Activated naive CD8-positive, alpha-beta T cell (primary cell): ENCODE measurements around the gene DVL2.
"Not testable (repeated sequence)": the region's sequence is repeated elsewhere in the genome, so short reads cannot be mapped to it uniquely, and the experiment has no call there.

ENCODE experiments used
- H3K27ac Mint-ChIP-seq: one replicate; pipeline ENCODE4 v1.8.0; 2021; ENCODE audit warnings: mixed read lengths
- H3K27me3 Mint-ChIP-seq: one replicate; pipeline ENCODE4 v1.8.0; 2021; ENCODE audit warnings: mixed read lengths
- H3K36me3 Mint-ChIP-seq: one replicate; pipeline ENCODE4 v1.8.0; 2021; ENCODE audit warnings: mixed read lengths
- H3K4me1 Mint-ChIP-seq: one replicate; pipeline ENCODE4 v1.8.0; 2021; ENCODE audit warnings: low read depth, mixed read lengths
- H3K4me3 Mint-ChIP-seq: one replicate; pipeline ENCODE4 v1.8.0; 2021; ENCODE audit warnings: mild to moderate bottlenecking, mixed read lengths
- H3K9me3 Mint-ChIP-seq: one replicate; pipeline ENCODE4 v1.8.0; 2021; ENCODE audit warnings: low read depth, mixed read lengths

The DVL2 gene

DNA sequence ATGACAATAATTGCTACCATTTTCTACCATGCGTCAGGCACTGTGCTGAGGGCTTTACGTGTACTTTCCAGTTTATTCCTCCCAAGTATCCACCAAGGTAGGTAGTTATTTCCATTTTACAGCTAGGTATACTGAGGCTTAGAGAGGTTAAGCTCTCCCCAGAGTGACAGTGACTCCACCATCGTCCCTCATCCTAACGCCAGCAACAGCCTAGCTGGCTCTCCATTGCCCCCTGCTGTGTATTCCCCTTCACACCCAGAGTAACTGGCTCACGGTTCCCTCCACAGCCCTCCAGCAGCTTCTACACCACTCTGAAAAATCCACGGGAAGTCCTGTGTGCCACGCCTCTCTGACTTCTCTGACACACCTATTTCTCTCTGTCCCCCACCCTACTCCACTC is 48.1 kb downstream of the DVL2 start:
- H3K9me3 Mint-ChIP-seq: no peaks in the 10 kb centered on the region
- no peak overlapping the region for H3K4me3 Mint-ChIP-seq
- no peaks in the 10 kb centered on the region for H3K36me3 Mint-ChIP-seq
- no peaks in the 10 kb centered on the region for H3K27me3 Mint-ChIP-seq
- no peaks in the 10 kb centered on the region for H3K4me1 Mint-ChIP-seq
- H3K27ac Mint-ChIP-seq: no peak overlapping the region

GRCh38 chr17:7184647-7185046 is 49.7 kb downstream of the DVL2 start:
- Mint-ChIP-seq H3K9me3 (no peaks in the 10 kb centered on the region), H3K36me3 (no peaks in the 10 kb centered on the region), H3K4me3 (no peak overlapping the region), H3K27ac (no peak overlapping the region), H3K27me3 (no peaks in the 10 kb centered on the region), H3K4me1 (no peaks in the 10 kb centered on the region)

DNA sequence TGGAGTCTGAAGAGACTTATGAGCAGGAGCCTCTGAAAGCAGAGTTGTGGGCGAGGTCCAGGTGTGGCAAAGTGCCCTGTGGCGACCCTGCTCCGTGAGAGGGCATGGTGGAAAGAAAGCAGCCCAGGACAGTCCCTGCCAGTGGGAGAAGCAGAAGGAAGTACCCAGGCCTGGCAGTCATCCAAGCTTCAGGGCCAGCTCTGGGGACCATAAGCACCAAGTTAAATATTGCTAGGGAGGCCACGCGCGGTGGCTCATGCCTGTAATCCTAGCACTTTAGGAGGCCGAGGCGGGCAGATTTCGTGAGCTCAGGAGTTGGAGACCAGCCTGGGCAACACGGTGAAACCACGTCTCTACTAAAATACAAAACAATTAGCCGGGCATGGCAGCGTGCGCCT is 50.2 kb downstream of the DVL2 start:
- no peak overlapping the region for H3K27ac Mint-ChIP-seq
- H3K9me3 Mint-ChIP-seq: no peaks in the 10 kb centered on the region
- H3K27me3 Mint-ChIP-seq: no peaks in the 10 kb centered on the region
- H3K4me1 Mint-ChIP-seq: no peaks in the 10 kb centered on the region
- no peaks in the 10 kb centered on the region for H3K36me3 Mint-ChIP-seq
- H3K4me3 Mint-ChIP-seq: no peak overlapping the region

- Mint-ChIP-seq H3K27me3 (no peaks in the 10 kb centered on the region), H3K4me1 (no peaks in the 10 kb centered on the region), H3K27ac (no peak overlapping the region), H3K36me3 (no peaks in the 10 kb centered on the region), H3K4me3 (no peak overlapping the region), H3K9me3 (no peaks in the 10 kb centered on the region)
Observed at GRCh38 chr17:7183433-7184090, 50.8 kb downstream of the DVL2 start.

GRCh38 chr17:7182101-7182500 is 52.2 kb downstream of the DVL2 start:
- H3K36me3 Mint-ChIP-seq, H3K27ac Mint-ChIP-seq, H3K4me3 Mint-ChIP-seq, H3K27me3 Mint-ChIP-seq, H3K9me3 Mint-ChIP-seq: not testable (repeated sequence)
- H3K4me1 Mint-ChIP-seq: peaks cover 10% of the 10 kb centered on the region

GRCh38 chr17:7179317-7180254 is 54.7 kb downstream of the DVL2 start, which contains the start of gene ASGR1:
Gene ASGR1 (minus strand): TSS chr17:7179370. CDS start chr17:7178563, 807 bp downstream.
- H3K27ac Mint-ChIP-seq: no peak within 1 kb of the TSS
- no peaks in the 10 kb centered on the region for H3K36me3 Mint-ChIP-seq
- no peaks in the 10 kb centered on the region for H3K9me3 Mint-ChIP-seq
- peak within 1 kb of the TSS; percentile 76 for H3K4me3 Mint-ChIP-seq
- H3K27me3 Mint-ChIP-seq: no peaks in the 10 kb centered on the region
- H3K4me1 Mint-ChIP-seq: peaks cover 11% of the 10 kb centered on the region

DNA sequence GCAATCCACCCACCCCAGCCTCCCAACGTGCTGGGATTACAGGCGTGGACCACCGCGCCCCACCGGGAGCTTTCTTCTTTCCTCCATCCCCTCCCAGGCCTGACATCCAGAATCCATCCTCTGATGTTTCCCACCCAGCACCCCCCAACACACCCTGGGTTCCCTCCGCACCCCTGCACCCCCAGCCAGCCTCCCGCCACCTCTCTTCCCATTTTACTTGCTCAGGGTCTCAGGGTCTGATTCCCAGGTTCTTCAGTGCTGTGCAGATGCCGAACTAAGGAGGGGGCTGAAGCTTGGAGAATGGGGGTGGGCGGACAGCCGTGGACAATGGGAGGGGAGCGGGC is 55.4 kb downstream of the DVL2 start:
- no peaks in the 10 kb centered on the region for H3K9me3 Mint-ChIP-seq
- no peak overlapping the region for H3K27ac Mint-ChIP-seq
- no peaks in the 10 kb centered on the region for H3K36me3 Mint-ChIP-seq
- H3K27me3 Mint-ChIP-seq: no peaks in the 10 kb centered on the region
- peaks cover 12% of the 10 kb centered on the region for H3K4me1 Mint-ChIP-seq
- H3K4me3 Mint-ChIP-seq: no peak overlapping the region

DNA sequence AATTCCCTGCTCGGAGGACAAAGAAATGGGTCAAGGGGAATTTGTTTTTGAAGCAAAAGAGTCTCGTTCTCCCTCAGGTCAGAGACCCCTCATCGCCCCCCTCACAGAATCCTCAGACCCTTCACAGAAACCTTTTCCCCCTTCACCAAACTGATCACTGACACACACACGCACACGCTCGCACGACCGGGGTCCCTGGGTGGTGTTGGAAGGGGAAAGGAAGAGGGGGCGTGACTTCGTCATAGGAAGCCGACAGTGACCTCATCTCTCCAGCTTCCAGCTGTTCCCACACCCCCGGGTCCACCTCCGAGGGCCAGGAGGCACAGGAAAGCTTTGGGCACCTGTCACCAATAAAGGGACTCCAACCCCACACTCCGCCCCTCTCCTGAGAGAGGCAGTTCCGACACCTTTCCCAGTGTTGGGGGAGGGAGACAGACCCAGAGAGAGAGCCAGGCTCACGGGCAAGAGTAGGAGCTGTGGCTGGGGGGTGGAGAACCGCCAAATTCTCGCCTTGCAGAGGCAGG is 56.3 kb downstream of the DVL2 start:
- Mint-ChIP-seq H3K4me3 (peak overlapping the region; percentile 76), H3K4me1 (peaks cover 14% of the 10 kb centered on the region), H3K27ac (no peak overlapping the region), H3K27me3 (no peaks in the 10 kb centered on the region), H3K36me3 (no peaks in the 10 kb centered on the region), H3K9me3 (no peaks in the 10 kb centered on the region)

- H3K4me3 Mint-ChIP-seq: peak overlapping the region; percentile 76
- H3K36me3 Mint-ChIP-seq: no peaks in the 10 kb centered on the region
- no peaks in the 10 kb centered on the region for H3K27me3 Mint-ChIP-seq
- peaks cover 14% of the 10 kb centered on the region for H3K4me1 Mint-ChIP-seq
- no peaks in the 10 kb centered on the region for H3K9me3 Mint-ChIP-seq
- no peak overlapping the region for H3K27ac Mint-ChIP-seq
Observed at GRCh38 chr17:7177191-7177953, 56.9 kb downstream of the DVL2 start.

DNA sequence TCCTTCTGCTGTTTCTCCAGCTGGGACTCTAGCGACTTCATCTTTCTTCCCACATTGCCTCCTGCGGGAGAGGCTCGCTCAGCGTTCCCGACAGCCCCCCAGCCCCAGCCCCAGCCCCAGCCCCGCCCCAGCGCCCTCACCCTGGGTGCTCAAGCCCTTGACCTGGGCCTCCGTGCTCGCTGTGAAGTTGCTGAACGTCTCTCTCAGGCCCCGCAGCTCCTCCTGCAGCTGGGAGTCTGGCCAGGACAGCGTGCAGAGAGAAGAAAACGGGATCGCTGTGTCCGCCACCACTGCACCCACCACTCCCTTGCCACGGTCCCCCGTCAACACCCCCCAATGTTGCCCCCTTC is 57.5 kb downstream of the DVL2 start:
- Mint-ChIP-seq H3K4me1 (peaks cover 14% of the 10 kb centered on the region), H3K36me3 (no peaks in the 10 kb centered on the region), H3K9me3 (no peaks in the 10 kb centered on the region), H3K27ac (no peak overlapping the region), H3K27me3 (no peaks in the 10 kb centered on the region), H3K4me3 (no peak overlapping the region)

DNA sequence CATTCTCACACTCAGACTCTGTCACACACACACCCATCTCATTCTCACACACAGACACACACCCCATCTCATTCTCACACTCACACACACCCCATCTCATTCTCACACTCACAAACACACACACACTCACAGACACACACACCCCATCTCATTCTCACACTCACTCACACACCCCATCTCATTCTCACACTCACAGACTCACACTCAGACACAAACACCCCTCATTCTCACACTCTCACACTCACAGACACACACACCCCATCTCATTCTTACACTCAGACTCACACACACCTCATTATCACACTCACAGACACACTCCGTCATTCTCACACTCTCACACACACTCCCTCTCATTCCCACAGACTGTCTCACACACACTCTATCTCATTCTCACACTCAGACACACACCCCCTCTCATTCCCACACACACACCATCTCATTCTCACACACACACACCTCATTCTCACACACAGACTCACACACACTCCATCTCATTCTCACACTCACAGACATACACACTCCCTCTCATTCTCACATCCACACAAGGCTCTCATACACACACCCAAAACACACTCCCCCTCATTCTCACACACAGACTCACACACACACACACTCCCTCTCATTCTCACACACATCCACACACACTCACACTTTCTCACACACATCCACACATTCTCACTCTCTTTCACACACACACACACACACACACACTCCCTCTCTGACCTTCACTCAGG is 58.0 kb downstream of the DVL2 start:
- H3K27ac Mint-ChIP-seq: no peak overlapping the region
- H3K27me3 Mint-ChIP-seq: no peaks in the 10 kb centered on the region
- H3K4me3 Mint-ChIP-seq: no peak overlapping the region
- no peaks in the 10 kb centered on the region for H3K36me3 Mint-ChIP-seq
- H3K4me1 Mint-ChIP-seq: peaks cover 14% of the 10 kb centered on the region
- H3K9me3 Mint-ChIP-seq: no peaks in the 10 kb centered on the region
